ENCODE results near the gene KDM2A.

The KDM2A gene

DNA sequence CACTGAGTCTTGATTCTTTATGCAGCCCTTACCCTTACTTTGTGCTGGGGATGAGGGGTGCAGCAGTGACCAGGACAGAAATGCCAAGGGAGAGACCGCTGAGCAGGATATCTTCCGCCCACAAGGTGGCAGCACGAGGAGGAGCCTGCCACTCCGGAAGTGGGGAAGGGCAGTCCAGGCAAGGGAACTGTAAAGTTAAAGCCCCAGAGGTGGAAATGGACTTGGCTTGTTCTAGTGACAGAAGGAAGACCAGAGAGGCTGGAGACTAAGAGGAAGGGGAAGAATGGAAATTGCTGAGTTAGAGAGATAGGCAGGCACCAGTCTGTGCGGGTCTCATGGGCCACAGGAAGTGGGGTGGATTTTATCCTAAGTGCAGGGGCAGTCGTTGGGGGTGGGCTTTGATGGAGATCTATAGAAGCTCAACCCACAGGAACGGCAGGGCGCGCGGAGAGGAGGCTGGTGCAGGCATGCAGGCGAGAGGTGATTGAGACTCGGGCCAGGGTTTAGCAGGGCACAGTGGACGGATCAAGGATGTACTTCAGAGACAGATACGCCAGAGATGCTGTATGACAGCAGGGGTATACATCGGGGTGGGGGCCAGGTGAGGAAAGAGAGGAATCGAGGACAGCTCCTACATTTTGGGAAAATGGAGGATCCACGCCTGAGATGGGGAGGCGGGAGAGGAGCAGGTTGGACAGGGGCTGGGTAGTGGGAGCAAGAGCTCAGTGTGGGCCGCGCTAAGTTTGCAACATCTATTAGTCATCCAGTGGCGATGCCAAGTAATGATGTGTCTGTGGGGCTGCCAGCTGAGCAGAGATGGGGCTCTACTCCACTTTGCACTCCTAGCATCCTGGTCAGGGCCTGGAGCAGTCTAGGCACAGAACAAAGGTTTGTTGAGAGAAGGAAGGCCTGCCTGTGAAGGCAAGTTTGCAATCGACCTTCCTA lies 143.9 kb downstream of the KDM2A start:
- peak; percentile 69 for DNase-seq

DNA sequence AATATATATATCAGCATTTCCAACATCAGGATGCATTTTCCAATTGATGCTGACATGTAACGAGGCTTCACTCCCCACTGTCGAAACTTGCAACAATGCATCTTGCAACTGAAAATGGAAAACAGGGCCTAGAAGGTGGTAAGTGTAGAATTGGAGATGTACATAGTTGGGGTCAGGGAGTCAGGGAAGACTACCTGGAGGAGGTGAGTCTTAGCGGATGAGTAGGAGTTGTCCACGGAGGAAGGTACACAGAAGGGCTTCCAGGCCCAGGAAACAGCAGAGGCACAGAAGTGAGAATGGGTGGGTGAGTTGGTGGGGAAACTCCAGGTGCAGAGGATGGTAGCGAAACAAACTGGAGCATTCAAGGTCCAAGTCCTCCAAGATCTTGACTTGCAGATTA lies 145.2 kb downstream of the KDM2A start:
- no peak for DNase-seq

DNA sequence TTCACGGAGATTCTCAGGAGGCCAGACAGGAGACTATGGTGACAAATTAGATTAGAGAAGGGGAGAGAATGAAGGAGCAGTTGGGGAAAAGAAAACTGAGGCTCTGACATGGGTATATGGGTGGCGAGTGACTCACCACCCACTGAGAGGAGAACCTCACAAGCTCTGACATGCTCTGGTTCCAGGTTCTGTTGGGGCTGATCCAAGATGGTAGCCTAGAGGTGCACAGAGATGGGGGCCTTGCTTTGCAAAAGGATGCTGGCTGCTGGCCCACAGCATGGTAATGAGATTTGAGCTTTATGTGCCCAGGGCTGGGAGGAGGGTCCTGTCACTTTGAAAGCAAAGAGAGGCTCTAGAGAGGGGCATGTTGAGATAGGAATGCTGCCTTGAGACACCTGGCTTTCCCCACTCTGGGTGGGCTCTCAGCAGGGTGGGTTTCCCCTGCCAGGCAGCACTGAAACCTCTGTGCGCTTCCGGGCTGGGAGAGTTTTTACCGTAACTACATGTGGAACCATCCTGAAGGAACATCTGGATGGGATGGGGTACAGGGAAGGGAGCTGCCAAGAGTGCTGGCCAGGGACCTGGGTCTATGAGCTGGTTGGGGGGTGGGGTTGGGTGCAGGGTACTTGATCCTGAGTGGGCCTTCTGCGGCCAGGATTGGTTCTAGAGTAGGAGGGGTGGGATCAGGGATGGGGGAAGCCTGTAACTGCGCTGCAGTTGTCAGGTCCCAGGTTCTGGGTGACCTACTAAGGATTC lies 146.0 kb downstream of the KDM2A start:
- no peak for DNase-seq

DNA sequence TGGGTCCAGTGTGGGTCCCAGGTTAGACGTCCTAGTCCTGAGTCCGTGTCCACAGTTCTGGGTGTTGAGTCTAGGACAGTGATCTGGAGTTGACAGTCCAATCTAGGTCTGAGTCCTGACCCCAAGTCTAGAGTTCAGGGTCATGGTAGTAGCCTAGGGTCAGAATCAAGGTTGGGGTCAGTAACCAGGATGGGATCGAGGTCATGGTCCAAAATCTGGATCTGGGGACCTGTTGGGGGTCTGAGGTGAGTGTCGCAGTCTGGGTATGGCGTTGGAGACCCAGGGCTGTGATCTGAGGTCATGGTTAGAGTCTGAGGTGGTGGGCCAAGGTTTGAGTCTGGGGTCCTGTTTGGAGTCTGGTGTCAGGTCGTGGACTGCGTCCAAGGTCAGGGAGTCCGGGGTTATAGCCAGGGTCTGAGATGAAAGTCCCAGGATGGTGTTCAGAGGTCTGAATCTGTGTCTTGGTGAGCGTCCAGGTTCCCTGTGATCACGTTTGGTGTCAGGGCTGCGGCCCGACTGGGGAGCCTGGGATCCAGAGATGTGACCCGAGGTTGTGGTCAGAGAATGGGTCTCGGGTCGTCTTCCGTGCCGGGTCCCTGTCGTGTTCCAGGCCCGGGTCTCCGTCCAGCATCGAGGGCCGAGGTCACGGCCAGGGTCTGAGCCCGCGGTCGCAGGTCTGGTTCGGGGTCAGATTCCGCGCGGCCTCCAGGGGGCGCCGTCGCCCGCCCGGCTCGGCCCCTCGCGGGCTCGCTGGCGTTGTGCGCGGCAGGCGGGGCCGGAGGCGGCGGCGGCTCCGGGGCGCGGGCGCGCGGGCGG lies 146.8 kb downstream of the KDM2A start:
- peak; percentile 73 for DNase-seq

DNA sequence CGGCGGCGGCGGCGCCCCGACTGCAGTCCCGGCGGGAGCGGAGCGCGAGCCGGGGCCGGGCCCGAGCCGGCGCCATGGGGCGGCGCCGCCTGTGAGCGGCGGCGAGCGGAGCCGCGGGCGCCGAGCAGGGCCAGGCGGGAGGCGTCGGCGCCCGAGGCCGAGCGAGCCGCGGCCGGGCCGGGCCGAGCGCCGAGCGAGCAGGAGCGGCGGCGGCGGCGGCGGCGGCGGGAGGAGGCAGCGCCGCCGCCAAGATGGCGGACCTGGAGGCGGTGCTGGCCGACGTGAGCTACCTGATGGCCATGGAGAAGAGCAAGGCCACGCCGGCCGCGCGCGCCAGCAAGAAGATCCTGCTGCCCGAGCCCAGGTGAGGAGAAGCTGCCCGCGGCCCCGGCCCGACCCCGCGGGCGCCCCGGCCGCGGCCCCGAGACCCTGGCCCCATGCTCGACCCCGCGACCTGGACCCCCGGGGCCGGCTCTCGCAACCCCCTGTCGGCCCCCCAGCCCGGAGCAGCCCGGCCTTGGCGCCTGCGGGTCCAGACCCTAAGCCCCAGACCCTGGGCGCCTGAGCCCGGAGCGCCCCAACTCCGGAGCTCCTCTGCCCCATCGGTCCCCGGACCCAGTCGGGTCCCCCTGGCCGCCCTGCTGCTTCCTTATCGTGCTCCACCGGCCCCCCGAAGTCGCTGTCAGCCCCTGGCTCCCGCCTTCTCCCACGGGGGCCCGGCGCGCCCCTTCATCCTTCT lies 147.6 kb downstream of the KDM2A start, which contains the start of gene GRK2:
Gene GRK2, plus strand, starts transcription at position 25 of the 739 bp plus-strand sequence. Its CDS starts 227 bp downstream, at position 252.
- peak; percentile 35 for DNase-seq

DNA sequence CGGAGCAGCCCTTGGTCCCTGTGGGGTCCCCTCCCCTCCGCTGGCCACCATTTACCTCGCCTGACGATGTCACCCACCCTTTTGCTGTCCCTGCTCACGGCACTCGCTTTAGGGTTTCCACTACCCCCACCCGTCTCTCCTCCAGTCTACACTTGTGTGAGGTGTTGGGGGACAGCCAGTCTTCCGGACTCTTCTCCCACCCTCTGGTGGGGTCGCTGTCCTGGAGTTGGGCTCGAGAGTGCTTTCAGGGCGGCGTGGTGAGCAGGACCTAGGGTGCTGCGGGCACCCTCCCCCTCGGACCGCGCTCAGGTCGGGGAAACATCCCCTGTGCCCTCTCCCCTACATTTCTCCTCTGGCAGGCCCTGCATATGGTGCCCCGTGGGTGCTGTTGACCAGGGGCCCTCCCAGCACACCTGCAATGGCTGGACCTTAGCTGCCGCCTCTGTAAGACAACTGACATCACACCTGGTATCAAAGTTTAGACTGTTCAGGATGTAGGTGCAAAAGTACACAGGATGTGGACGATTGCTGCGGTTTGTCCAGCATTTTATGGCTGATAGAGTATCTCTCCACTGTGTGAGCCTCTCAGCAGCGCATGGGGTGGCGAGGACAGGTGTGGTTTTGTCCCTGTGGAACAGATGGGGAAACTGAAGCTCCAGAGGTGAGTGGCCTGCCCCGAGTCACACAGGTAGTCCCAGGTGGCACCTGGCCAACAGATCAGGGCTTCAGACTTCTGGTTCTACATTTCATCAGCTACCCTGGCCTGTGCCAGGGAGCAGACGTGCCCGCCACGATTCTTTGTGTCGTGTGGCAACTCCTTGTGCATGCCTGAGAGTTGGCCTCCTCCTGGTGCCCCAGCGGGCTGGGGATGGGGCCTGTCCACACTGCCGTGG lies 148.4 kb downstream of the KDM2A start:
- peak; percentile 41 for DNase-seq

DNA sequence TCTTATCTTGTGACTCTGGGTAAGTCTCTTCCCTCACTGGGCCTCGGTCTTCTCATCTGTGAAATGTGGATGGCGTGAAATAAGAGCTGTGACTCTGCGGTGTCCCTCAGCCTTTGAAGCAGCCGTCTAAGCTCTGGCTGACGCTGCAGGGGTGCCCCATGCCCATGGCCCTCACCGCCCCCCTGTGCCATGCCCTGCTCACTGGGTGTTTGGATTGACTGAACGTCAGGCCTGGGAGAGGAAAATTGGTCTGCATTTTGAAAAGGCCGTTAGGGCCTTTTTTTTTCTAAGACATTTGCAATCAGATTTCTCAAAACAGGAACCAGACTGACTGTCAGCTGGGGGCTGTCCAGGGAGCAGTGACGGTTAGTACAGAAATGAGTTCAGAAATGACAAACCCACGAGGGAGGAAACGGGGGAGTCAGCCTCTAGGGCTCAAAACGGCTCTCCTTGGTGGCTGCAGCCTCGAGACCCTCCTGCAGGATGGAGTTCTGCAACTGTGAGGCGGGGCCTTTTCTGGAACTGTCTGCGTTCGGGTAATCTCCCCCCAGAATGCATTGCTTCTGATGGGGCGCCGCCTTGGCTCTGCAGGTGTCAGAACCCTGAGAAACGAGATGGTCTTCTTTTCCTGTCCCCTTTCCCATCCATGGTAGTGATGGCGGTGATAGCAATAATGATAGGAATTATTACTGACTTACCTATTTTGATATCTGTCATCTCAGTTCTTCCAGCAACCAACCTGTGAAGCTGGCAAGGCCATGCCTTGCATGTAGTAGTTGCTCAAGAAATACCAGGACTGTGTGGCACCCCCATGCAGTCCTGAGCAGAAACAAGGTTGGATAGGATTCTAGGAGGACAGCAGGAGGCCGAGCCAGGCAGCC lies 149.3 kb downstream of the KDM2A start:
- peak; percentile 63 for DNase-seq

DNA sequence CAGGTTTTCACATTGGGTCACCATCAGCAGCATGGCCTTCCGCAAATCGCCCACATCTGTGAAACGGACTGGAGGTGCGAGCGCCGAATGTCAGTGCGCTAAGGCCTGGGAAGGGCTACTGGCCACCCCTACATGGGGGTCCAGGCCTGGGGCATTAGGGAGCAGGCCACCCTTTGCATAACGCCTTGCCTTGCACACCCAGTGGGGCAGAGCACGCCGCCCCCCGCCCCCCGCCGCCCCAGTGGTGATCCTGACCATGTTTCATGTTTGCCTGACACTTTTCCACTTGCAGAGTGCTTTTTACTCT lies 149.9 kb downstream of the KDM2A start:
- no peak for DNase-seq

DNA sequence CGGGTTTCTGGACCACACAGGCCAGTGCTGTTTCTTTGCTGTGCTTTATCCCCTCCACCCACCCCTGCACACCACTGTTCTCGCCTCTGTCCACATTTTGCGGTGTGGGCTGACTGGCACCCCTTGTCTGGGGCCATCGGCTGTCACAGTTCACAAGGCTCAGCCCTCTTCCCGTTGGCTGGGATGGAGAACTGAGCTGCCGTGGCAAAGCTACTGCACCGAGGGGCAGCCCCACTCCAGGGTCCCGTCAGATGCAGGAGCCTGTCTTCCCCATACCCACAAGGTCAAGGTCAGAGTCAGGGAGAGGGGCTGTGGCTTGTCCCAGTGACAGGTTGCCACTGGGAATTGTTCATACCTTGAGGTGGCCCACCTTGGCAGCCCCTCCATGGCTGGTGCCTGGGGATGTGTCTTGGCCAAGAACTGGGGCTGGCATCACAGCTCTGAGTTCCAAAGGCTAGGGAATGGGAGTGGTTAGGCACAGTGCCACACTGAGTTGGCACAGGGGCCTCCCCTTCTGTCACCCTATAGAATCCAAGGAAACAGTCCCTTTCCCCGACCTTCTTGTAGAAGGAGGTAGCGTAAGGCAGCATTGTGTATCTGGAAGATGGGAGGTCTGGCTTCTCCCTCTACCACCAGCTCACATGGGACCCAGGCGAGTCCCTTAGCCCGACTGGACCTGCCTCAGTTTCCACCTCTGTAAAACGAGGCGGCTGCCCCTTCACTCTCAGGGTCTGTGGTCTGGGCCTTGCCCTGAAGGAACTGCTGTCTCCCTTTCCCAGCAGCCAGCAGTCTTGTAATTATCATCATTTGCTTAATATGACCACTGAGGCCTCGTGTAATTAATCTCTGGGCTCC lies 150.6 kb downstream of the KDM2A start:
- no peak for DNase-seq

DNA sequence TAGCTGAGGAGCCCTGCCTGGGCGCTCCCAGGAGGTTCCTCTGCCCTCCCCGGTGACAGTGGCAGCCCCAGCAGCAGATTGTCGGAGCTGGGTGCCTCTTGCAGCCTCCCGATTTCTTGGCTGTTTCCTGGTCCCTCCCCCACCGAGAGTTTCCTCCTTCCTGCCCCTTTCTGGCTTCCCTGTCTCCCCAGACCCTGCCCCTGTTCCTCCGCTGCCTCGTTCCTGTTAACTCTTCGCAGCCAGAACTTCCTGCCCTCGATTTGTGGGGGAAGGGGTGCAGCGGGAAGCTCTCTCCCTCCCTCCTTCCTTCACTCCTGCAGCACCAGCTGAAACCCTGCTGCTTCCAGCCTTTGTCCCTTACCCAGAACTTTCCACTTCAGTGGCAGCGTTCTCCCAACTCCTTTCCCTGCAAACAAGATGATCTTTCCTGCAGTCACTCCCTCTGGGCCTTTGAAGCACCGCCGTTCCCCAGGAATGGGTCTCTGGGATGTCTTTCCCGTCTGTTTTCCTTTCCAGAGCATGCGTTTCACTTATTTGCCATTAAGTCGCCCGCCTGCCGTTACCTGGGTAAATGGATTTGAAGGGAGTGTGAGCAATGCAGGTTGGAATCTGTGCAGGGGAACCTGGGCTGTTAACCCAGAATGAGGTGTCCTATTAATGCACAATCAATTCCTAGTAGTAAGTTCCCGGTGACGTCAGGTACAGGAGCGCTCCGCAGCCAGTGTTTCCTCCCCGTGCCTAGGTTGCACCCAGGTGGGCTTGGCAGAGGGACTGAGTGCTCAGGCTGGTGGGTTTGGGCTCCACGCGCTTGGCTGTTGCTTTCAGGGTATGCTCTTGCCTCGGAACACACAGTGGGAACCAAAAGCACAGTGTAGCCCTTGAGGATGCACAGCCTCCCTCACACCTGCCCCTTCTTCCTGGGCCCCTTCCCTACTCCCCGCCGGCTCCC lies 151.5 kb downstream of the KDM2A start:
- no peak for DNase-seq

DNA sequence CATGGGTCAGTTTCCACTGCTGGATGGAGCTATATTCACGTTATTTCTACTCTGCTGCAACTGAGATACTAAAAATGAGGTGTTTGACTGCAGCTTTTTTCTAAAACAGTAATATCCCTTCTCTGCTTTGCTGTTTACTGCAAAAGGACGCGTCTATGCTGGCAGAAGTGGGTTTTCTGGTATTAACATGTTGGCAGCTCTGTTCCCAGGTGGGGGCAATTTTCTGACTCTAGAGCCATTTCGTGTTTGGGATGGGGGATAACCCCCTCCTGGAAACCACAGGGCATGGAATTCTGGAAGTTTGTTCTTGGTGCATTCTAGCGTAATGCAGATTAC lies 152.1 kb downstream of the KDM2A start:
- no peak for DNase-seq

DNA sequence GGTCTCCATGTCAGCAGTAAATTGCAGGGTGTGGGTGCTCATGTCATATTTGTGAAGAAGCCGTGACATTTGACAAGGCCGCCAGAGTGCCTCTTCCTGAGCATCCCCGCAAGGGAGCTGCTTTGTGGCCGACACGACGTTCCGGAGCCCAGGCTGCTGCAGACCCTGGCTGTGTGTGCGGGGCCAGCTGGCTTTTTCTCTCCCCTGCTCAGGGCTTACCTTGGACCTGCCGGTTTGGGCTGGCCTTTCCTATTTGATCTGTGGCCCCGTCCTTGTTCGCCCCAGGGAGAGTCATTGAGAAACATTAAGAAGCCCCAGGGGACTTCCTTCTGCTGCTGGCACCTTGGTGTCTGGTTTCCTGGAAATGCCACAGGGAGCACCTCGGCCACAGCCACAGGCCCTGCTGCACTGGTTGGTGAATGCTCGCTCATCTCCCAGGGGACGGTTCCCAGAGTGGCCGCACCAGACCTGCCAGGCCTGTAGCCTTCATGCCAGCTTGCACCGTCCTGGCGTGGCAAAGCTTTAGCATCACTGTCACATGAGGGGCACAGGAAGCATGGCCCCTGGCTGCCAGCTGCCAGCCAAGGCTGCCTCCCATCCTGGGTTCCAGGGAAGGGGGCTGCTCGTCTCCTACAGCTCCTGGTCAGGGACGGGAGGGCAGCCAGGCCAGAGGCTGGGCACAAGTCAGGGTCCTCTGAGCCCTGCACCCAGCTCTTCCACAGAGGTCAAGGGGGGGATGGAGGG lies 152.7 kb downstream of the KDM2A start:
- DNase-seq, result peak; percentile 55

DNA sequence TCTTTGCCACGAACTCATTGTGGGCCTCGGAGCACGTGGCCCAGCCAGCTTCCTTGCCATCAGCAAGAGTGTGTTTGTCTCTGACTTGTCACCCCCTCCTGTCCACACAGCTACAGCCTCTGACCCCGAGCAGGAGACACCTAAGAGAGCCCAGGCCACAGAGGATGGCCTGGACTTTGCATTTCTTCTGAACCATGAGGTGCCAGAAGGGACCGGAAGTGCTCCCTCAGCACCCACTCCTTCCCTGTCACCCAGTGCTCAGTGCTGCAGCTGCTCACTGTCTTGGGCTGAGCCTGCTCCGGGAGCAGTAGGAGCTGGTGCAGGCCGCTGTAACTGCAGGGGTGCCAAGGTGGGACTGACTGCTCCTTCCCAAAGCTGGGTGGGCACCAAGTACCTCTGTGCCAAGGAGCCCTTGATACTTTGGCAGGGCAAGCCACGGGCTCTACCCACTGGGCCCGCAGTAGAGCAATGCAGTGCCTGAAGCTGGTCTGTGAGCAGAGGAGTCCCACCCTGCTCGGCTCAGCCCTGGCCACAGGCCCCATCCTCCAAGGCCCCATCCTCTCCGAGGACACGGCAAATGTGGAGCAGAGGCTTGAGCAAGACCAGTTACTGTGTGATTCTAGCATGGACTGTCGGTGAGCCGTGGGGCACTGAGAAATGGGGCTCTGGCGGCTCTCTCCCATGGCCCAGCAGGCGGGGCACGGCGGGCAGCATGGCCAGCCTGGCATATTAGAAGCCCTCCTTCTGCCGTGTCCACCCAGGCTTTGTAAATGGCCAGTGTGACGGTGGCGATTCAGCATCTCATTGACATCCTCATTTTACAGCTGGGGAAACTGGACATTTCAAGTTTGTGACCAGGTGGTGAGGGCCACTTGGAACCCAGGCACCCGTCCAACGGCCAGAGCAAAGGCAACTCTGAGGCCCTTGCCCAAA lies 153.5 kb downstream of the KDM2A start:
- peak; percentile 16 for DNase-seq

DNA sequence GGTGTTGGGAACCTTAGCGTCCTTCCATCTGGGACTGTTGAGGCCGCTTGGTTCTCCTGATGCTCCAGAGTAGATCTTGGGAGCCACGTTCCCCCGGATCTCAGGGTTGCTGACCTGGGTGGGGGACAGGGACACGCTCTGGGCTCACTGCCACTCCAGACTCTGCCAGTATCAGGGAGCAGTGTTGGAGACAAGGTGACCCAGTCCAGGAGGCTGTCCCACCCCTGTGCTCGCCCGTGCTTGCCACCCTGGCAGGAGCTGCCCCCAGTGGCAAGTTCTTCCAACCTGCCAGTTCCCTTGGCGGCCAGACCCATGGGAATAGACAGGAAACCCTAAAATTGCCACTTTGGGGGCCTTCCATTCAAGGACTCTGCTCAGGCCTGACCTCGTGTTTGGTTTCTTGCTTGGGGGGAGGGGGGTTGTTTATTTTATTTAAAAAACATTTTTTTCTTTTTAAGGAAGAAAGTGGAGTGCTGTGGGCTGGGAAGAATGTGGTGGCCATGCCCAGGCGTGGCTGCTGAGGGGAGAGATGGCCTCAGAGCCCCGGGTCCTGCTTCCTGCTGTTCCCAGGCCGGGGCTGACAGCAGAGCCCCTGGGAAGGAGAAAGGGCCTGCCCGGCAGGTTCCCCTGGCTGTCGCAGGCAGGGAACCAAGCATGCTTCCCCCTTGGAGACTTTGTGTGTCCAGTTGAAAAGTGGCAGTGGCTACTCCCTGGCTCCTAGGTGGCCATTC lies 154.4 kb downstream of the KDM2A start:
- no peak for DNase-seq

DNA sequence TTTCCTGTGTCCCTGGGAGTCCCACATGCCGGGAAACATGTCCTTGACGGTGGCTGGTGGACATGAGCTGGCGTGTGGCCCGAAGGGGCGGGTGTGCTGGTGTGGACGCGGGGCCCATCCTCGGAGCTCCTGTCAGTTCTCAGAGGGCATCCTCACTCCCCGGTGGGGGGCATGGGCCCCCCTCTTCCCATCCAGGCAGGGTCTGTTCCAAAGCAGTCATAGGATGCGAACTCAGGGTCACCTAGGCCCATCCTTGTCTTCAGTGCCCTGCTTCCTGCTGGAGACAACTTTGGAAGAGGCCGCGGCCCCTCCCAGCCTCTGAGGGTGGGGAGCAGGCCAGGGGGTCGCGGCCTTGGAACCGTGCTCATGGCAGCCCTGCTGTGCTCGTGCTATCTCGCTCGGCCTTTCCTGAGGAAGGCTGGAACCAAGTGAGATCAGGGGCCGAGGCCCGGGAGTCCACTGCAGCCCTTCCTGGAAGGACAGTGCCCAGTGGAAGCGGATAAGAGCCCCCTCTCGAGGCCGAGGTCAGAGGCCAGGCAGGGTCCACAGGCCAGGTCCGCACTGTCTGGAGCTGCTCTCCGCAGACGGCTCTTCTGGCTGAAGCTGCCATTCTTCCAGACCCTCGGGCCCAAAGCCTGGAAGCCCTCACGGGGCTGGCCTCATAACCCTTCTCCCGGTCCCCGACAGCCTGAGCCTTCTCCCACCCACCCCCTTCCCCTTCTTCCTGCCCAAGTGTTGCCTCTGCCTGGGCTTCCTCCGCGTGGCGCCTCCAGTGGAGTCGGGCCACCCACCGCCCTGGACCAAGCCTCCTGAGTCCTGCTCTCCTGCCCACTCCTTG lies 155.9 kb downstream of the KDM2A start:
- DNase-seq, result no peak

Measured in stimulated activated naive CD4-positive, alpha-beta T cell treated with Interleukin-2 at 50 U/mL for 16 hours (primary cell).